ENCODE results near the gene MORC3.
A peak's percentile ranks its signal among the peaks of the same experiment; 100 is the strongest.
"Not testable (repeated sequence)": the region's sequence is repeated elsewhere in the genome, so short reads cannot be mapped to it uniquely, and the experiment has no call there.

The MORC3 gene

DNA sequence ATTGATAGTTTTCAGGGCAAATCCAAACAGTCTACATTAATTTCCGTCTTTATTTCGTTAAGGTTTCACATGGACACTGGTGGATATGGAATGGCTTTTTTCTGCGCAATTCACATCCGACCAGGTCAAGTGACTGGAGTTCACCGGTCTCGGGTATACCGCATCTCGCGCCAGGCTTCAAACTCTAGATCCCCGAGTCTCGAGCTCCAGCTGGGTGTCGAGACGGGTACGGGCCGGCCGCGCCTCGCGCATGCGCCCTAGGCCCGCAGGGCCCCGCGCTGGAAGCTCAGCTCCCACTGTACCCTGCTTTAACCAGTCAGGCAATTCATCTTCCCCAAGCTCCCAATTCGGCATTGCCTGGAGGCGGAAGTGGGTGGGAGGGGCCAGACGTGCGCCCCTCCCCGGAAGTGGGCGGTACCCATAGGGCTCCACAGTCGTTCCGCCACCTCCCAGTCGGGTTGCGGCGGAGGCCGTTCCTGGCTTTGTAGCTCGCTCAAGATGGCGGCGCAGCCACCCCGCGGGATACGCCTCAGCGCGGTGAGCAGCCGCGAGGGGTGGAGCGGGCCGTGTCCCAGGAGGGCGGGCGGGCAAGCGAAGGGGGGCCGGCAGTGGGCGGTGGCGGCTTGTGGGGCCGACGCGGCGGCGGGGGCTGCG lies at the start of gene MORC3:
Gene MORC3, plus strand, starts transcription at position 431 of the 654 bp plus-strand sequence. Its CDS starts 68 bp downstream, at position 499.
- DNase-seq: peak; percentile 100

- not testable (repeated sequence) for DNase-seq
Observed at GRCh38 chr21:36270786-36271695, 49.0 kb upstream of the MORC3 start.

DNA sequence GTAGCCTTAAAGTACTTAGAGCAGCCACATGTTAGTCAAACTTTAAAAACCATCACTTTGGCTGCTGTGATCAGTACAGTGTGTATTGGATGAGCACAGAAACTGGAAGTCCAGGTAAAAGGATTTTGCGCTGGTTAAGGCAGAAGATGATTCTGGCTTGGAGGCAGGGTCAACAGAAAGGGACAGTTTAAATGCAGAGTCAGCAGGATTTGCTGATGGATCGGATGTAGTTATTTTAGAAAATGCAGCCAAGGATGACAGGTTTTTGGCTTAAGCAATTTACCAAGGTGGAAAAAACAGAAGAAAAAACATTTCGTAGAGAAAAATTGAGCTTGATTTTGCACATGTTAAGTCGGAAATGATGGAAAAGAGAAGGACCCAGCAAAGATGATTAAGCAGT lies 45.9 kb upstream of the MORC3 start:
- no peak for DNase-seq

GRCh38 chr21:36282568-36283230 lies 37.3 kb upstream of the MORC3 start:
- DNase-seq: no peak

DNA sequence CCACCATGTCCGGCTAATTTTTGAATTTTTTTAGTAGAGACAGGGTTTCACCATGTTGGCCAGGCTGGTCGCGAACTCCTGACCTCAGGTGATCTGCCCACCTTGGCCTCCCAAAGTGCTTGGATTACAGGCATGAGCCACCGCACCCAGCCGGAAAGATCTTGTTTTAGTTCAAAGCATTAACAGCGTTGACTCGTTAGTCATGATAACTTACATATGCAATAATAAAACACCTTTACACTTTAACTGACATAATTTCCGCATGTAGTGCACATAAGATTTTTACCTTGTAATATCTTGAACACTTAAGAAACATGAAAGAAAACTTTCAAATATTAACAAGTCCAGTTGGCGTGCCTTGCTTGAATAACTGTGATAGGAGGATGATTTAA lies 36.8 kb upstream of the MORC3 start:
- not testable (repeated sequence) for DNase-seq

DNA sequence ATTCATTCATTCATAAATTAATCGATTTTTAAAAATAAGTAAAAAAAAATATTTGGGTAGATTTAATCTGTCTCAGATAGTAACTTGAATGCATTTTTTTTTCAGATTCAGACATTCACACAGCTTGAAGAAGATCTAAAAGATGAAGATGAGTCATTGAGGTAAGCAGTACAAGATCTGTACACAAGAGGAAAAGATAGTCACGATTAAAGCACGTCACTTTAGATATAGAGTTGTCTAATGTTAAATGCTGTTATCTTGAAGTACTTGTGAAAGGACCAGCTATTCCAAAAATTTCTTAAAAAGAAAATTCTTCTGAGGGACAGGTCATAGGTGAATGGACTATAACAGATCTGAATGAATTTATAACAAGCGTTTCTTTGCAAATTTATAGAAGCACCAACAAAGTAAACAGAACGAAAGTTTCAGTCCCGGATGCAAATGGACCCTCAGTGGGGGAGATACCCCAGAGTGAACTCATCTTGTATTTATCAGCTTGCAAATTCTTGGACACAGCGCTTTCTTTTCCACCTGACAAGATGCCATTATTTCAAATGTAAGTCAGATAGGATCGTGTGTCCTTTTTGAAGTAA lies 31.2 kb upstream of the MORC3 start:
- DNase-seq: no peak

- no peak for DNase-seq
Observed at GRCh38 chr21:36291509-36291908, 28.5 kb upstream of the MORC3 start.

- DNase-seq: no peak
Observed at GRCh38 chr21:36297406-36297937, 22.5 kb upstream of the MORC3 start.

DNA sequence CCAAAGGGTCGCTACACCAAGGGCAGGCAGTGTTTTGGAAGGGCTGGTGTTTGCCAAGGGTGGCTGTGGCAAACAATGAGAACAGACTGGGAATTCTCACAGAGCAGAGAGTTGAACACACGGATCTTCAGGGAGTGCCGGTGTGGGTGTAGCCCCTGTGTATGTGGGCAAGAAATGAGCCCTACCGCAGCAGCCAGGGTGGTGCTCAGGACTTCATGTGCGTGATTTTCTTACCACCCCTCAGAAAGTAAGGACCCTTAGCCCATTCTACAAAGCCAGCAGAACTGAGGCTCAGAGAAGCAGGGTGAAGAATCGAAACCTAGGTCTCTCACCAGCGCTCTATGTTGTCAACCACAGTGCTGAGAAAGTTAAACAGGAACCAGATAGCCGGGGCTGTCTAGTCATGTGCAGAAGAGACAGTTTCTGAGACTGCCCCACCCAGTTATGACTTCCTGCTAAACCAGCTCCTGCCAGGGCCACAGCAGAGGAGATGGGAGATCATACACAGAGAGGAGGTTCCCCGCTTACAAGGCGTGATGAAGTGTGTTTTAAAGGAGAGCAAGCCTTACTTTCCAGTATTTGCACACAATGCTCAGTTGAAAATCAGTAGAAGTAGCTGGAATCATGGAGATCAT lies 21.9 kb upstream of the MORC3 start:
- no peak for DNase-seq

GRCh38 chr21:36306872-36307534 lies 13.0 kb upstream of the MORC3 start:
- DNase-seq: no peak

DNA sequence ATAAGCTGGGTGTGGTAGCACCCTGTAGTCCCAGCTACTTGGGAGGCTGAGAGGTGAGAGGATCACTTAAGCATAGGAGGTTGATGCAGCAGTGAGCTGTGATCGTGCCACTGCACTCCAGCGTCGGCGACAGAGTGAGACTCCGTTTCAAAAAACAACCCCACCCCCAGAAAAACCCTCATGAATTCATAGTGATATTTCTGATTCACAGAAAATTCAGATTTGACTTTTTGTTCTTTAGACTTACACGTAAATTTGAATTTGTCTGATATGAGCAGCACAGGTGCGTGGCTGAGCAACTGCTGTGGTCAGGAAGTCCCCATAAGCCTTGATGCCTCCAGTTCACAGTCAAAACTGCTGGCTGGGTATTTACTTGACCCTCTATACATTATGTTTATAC lies 10.0 kb upstream of the MORC3 start:
- DNase-seq: no peak

- DNase-seq: not testable (repeated sequence)
Observed at GRCh38 chr21:36313446-36313845, 6.6 kb upstream of the MORC3 start.

DNA sequence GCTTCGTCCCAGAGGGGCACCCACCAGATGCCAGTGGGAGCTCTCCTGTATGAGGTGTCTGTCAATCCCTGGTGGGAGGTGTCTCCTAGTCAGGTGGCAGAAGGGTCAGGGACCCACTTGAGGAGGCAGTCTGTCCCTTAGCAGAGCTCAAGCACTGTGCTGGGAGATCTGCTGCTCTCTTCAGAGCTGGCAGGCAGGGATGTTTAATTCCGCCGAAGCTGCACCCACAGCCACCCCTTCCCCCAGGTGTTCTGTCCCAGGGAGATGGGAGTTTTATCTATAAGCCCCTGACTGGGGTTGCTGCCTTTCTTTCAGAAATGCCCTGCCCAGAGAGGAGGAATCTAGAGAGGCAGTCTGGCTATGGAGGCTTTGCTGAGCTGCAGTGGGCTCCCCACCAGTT lies 4.0 kb upstream of the MORC3 start:
- DNase-seq: not testable (repeated sequence)

GRCh38 chr21:36316872-36317484 lies 3.0 kb upstream of the MORC3 start:
- DNase-seq: no peak

DNA sequence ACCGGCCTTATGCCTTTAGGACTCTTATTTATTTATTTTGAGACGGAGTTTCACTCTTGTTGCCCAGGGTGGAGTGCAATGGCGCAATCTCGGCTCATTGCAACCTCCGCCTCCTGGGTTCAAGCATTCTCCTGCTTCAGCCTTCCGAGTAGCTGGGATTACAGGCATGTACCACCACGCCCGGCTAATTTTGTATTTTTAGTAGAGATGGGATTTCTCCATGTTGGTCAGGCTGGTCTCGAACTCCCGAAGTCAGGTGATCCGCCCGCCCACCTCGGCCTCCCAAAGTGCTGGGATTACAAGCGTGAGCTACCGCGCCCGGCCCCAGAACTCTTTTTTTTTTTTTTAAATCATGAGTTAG lies 611 bp upstream of the MORC3 start:
- not testable (repeated sequence) for DNase-seq

GRCh38 chr21:36320421-36321324 lies 676 bp downstream of the MORC3 start:
- peak; percentile 88 for DNase-seq

- DNase-seq: peak; percentile 80
Observed at GRCh38 chr21:36321325-36322082, 1.5 kb downstream of the MORC3 start.

DNA sequence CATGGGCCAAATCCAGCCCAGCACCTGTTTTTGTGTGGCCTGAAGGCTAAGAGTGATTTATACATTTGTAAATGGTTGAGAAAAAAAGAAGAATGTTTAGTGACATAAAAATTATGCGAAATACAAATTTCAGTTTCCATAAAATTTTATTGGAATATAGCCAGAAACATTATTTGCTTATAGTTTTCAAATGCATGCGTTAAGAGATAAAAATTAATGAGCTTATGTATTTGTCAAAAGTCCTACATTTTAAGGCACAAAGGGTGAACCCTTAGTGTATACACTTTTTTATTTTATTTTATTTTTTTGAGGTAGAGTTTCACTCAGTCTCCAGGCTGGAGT lies 2.1 kb downstream of the MORC3 start:
- no peak for DNase-seq

DNA sequence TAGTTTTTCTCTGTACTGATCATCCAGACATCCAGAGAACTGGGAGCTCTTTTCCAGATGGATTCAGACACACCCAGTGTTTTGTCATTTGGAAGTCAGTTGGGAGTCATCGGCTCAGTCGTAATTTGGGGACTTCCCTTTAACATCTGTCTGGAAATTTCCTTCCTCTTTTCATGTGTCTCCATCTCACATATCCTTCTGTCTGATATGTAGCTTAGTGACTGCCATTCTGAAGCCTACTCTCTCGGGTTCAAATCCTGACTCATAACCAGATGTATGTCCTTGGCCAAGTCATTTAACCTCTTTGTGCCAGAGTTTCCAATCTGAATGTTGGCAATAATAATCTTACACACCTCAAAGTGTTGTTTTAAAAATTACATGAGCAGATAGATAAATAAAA lies 3.0 kb downstream of the MORC3 start:
- no peak for DNase-seq
